HL-60/S4 treated with retinoic acid at 250 ng/mL for 4 days and 3 days (cell line): ENCODE measurements around the gene DYNLL2.
"Not testable (repeated sequence)": the region's sequence is repeated elsewhere in the genome, so short reads cannot be mapped to it uniquely, and the experiment has no call there.

Experiments used
- in situ Hi-C: fragments of 300-500 bp; cut with MboI; formaldehyde crosslinking; loops from 2 replicates; pipeline ENCODE4 v1.7.0; 2022; ENCODE audit warnings: low sequenced_read_pairs

DYNLL2 gene

GRCh38 chr17:58097384-58098088 lies 14.3 kb downstream of the DYNLL2 start:
- in situ Hi-C loops, result no loop called here

DNA sequence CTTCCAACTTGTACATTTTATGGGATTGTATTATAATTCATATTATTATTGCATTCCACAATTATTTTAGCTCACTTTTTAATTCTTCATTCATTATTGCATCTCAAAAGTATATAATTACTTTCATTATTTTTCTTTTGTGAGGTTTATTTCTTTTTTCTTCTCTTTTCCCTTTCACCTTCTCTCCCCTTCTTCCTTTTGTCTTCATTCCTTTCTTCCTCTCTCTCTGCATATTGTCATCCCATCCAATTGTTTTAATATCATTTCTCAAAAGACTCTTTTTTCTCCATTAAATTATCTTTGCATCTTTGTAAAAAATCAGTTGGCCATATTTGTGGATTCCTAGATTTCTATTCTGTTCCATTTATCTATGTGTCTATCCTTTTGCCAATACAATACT lies 17.3 kb downstream of the DYNLL2 start:
- in situ Hi-C loops, result loop anchor here (25.0 kb wide), 1 partner anchor 238 kb away; the partner anchor contains the start of gene MRPS23

GRCh38 chr17:58101898-58102297 lies 18.7 kb downstream of the DYNLL2 start:
- in situ Hi-C loops, result loop anchor here (25.0 kb wide), 1 partner anchor 240 kb away; the partner anchor contains the start of gene MRPS23

- in situ Hi-C loops, result loop anchor here (25.0 kb wide), 1 partner anchor 243 kb away; the partner anchor contains the start of gene MRPS23
These were observed 21.9 kb downstream of the DYNLL2 start for GRCh38 chr17:58105093-58105492.

DNA sequence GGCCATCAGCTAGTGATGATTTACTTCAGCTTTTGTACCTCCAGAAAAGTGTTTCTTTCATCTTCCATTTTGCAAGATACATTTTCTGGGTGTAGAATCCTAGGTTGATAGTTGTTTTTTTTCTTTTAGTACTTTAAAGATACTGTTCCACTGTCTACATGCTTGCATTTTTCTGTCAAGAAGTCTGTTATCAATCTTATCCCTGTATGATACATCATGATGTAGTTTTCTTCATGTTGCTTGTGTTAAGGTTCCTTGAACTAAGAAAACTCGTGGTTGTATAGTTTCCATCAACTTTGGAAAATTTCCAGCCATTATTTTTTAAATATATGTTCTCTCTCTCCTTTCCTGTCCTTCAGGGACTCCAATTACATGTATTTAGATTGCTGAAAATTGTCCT lies 24.1 kb downstream of the DYNLL2 start:
- in situ Hi-C loops, result loop anchor here (25.0 kb wide), 1 partner anchor 245 kb away; the partner anchor contains the start of gene MRPS23

DNA sequence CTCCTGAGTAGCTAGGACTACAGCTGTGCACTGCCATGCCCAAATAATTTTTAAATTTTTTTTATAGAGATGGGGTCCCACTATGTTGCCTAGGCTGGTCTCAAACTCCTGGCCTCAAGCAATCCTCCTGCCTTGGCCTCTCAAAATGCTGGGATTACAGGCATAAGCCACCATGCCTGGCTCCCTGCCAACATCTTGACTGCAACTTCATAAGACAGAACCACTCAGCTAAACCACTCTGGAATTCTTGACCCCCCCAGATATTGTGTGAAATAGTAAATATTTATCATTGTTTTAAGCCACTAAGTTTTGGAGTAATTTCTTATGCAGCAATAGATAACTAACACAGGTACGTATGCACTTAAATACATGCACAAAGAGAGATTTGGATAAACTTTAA lies 26.0 kb downstream of the DYNLL2 start:
- in situ Hi-C loops, result loop anchor here (25.0 kb wide), 1 partner anchor 247 kb away; the partner anchor contains the start of gene MRPS23

DNA sequence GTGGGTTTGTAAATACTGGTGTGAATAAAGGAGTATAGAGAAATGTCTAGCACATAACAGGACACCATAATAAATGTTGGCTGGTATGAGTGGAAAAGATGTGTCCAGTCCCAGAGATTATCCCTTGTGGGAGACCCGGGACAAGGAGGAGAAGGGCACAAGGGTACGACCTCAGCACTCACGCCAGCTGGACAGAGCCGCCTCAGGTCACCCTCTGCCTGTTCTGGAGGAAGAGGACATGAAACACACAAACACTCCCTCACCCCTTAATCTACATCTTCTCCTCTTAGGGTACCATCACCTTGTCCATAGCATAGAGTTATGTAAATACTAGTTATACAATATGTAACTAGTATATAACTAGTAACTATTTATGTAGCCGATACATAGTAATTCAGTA lies 26.8 kb downstream of the DYNLL2 start:
- in situ Hi-C loops, result loop anchor here (25.0 kb wide), 1 partner anchor 248 kb away; the partner anchor contains the start of gene MRPS23

GRCh38 chr17:58111676-58112075 lies 28.5 kb downstream of the DYNLL2 start:
- in situ Hi-C loops, result loop anchor here (25.0 kb wide), 1 partner anchor 249 kb away; the partner anchor contains the start of gene MRPS23

DNA sequence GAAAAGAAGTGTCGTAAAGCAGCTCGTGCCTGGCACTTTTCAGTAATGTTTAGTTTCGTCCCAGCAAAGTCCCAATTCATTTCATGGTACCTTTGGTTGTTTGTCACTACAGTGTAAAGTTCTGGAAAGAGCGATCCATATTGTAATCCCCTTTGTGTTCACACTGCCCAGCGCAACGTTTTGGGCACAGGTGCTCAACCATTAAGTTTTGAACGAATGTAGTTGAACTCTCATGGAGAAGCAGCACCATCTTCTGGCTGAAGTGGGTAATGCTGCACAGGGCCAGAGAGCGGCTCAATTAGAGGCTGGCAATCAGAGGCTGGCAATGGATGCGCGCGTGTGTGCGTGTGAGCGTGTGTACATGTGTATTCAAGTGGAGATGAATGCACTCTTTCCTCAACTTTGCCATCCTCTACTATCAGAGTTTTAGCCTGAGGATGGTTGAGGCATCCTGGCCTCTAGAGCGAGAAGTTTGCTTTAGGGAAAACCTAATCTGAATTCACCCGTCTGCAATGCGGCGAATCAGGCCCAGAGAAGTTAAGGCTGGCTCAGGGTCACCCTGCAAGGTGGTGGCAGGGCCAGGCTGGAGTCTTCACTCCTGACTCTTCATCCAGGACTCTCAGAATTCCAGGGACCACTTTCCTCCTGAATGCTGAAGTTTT lies 29.9 kb downstream of the DYNLL2 start:
- in situ Hi-C loops, result loop anchor here (25.0 kb wide), 1 partner anchor 251 kb away; the partner anchor contains the start of gene MRPS23

GRCh38 chr17:58113947-58114346 lies 30.7 kb downstream of the DYNLL2 start:
- in situ Hi-C loops, result loop anchor here (25.0 kb wide), 1 partner anchor 252 kb away; the partner anchor contains the start of gene MRPS23

DNA sequence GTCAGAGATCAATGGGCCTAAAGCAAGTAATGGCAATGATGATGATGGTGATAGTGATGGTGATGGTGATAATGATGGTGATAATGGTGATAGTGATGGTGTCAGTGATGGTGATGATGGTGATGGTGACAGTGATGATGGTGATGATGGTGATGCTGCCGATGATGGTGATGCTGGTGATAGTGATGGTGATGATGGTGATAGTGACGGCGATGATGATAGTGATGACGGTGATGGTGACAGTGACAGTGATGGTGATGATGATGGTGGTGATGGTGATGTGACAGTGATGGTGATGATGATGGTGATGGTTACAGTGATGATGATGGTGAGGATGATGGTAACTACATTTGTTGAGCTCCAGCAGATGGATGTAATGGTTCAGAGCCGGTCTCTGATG lies 34.2 kb downstream of the DYNLL2 start:
- in situ Hi-C loops, result loop anchor here (25.0 kb wide), 1 partner anchor 255 kb away; the partner anchor contains the start of gene MRPS23

- in situ Hi-C loops, result loop anchor here (25.0 kb wide), 1 partner anchor 257 kb away; the partner anchor contains the start of gene MRPS23
These were observed 36.3 kb downstream of the DYNLL2 start for GRCh38 chr17:58119491-58119890.

GRCh38 chr17:58120195-58120822 lies 37.1 kb downstream of the DYNLL2 start:
- in situ Hi-C loops, result loop anchor here (10.0 to 25.0 kb wide), 2 partner anchors 258 to 324 kb away; partner anchors contain the start of gene MRPS23

- in situ Hi-C loops, result loop anchor here (10.0 to 25.0 kb wide), 2 partner anchors 260 to 323 kb away; partner anchors contain the start of gene MRPS23
These were observed 38.7 kb downstream of the DYNLL2 start for GRCh38 chr17:58121925-58122324.

- in situ Hi-C loops, result loop anchor here (10.0 kb wide), 1 partner anchor 317 kb away; no protein-coding TSS in a partner anchor
These were observed 44.6 kb downstream of the DYNLL2 start for GRCh38 chr17:58127846-58128245.

GRCh38 chr17:58132697-58133096 lies 49.5 kb downstream of the DYNLL2 start:
- in situ Hi-C loops, result not testable (repeated sequence)

DNA sequence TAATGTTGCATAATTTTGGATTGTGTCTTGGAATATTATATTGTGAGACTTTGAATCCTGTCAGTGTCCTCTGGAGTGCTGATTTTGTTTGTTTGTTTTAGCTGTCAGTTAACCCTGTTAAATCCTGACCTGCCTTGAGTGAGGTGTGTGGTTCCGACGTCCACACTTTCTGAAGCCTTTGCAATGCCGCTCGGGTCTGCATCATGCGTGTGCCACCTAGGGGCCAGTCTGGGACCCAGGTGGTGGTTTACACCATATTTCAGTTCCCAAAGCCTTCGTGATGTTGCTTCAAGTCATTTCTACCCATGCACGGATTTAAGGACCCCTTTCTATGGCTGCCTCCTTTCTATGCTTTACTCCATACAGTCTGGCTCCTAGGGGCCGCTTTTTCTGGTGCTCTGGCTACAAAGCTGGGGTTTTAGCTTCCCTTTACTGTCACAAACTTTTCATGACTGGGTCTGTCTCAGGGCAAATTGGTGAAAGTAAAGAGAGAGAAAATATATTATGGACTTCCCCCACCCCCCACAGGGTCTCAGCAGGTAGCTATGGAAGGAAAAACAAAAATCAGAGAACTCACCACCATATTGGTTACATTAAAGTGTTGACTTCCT lies 53.6 kb downstream of the DYNLL2 start:
- in situ Hi-C loops, result no loop called here

GRCh38 chr17:58141505-58141904 lies 58.3 kb downstream of the DYNLL2 start:
- in situ Hi-C loops, result no loop called here

- in situ Hi-C loops, result not testable (repeated sequence)
These were observed 60.1 kb downstream of the DYNLL2 start for GRCh38 chr17:58143335-58143734.

- in situ Hi-C loops, result no loop called here
These were observed 61.6 kb downstream of the DYNLL2 start for GRCh38 chr17:58144801-58145200.
